Measurements from ENCODE around the gene MORN1.

MORN1 gene

GRCh38 chr1:2276803-2277580 lies 114.4 kb downstream of the MORN1 start:
- TF ChIP-seq REST (IDR thresholded peaks at IDR 0.05; ENCODE audit: low read depth) (no peak), TCF12 (IDR thresholded peaks at IDR 0.05; ENCODE audit: low read depth) (no peak), EP300 (IDR thresholded peaks at IDR 0.05; ENCODE audit: borderline replicate concordance) (no peak), ZBTB7A (IDR thresholded peaks at IDR 0.05; ENCODE audit: low read depth) (no peak), EGR1 (IDR thresholded peaks at IDR 0.05) (no peak), TAF1 (IDR thresholded peaks at IDR 0.05; ENCODE audit: low read depth) (no peak), MAX (IDR thresholded peaks at IDR 0.05) (no peak), CEBPB (IDR thresholded peaks at IDR 0.05) (no peak), FOXM1 (IDR thresholded peaks at IDR 0.05; ENCODE audit: borderline replicate concordance, low read depth) (no peak), YY1 (IDR thresholded peaks at IDR 0.05; ENCODE audit: low read depth) (no peak), RAD21 (IDR thresholded peaks at IDR 0.05; ENCODE audit: low read depth) (no peak), CREB1 (IDR thresholded peaks at IDR 0.05; ENCODE audit: low read depth) (no peak)

- TF ChIP-seq TEAD4 (IDR thresholded peaks at IDR 0.05) (no peak), REST (IDR thresholded peaks at IDR 0.05; ENCODE audit: low read depth) (no peak), RAD21 (IDR thresholded peaks at IDR 0.05; ENCODE audit: low read depth) (no peak), NFIC (IDR thresholded peaks at IDR 0.05) (no peak), USF1 (IDR thresholded peaks at IDR 0.05) (no peak), TCF12 (IDR thresholded peaks at IDR 0.05; ENCODE audit: low read depth) (no peak), CREB1 (IDR thresholded peaks at IDR 0.05; ENCODE audit: low read depth) (no peak), EGR1 (IDR thresholded peaks at IDR 0.05) (no peak), YY1 (IDR thresholded peaks at IDR 0.05; ENCODE audit: low read depth) (no peak), EP300 (IDR thresholded peaks at IDR 0.05; ENCODE audit: borderline replicate concordance) (no peak), CEBPB (IDR thresholded peaks at IDR 0.05) (no peak), TAF1 (IDR thresholded peaks at IDR 0.05; ENCODE audit: low read depth) (no peak), ZBTB7A (IDR thresholded peaks at IDR 0.05; ENCODE audit: low read depth) (no peak), FOXM1 (IDR thresholded peaks at IDR 0.05; ENCODE audit: borderline replicate concordance, low read depth) (no peak)
Measured at GRCh38 chr1:2275796-2276536, 115.4 kb downstream of the MORN1 start.

- TF ChIP-seq TAF1 (IDR thresholded peaks at IDR 0.05; ENCODE audit: low read depth) (no peak), EGR1 (IDR thresholded peaks at IDR 0.05) (no peak), TEAD4 (IDR thresholded peaks at IDR 0.05) (no peak), EP300 (IDR thresholded peaks at IDR 0.05; ENCODE audit: borderline replicate concordance) (no peak), NFIC (IDR thresholded peaks at IDR 0.05) (no peak), CREB1 (IDR thresholded peaks at IDR 0.05; ENCODE audit: low read depth) (no peak), MAX (IDR thresholded peaks at IDR 0.05) (no peak), RAD21 (IDR thresholded peaks at IDR 0.05; ENCODE audit: low read depth) (no peak), USF1 (IDR thresholded peaks at IDR 0.05) (no peak), ZBTB7A (IDR thresholded peaks at IDR 0.05; ENCODE audit: low read depth) (no peak), YY1 (IDR thresholded peaks at IDR 0.05; ENCODE audit: low read depth) (no peak), CEBPB (IDR thresholded peaks at IDR 0.05) (no peak), REST (IDR thresholded peaks at IDR 0.05; ENCODE audit: low read depth) (no peak), FOXM1 (IDR thresholded peaks at IDR 0.05; ENCODE audit: borderline replicate concordance, low read depth) (no peak)
Measured at GRCh38 chr1:2274929-2275475, 116.4 kb downstream of the MORN1 start.
